Skeletal muscle satellite cell (primary cell): ENCODE measurements around the gene RNU1-3.
"Not testable (repeated sequence)": the region's sequence is repeated elsewhere in the genome, so short reads cannot be mapped to it uniquely, and the experiment has no call there.

Source experiments
- H3K27me3 ChIP-seq: 2 replicates; pipeline ENCODE4 v1.7.0; 2013; ENCODE audit warnings: low read length; ENCODE audit not compliant: control insufficient read depth, insufficient read depth
- H3K36me3 ChIP-seq: 2 replicates; pipeline ENCODE4 v1.7.0; 2013; ENCODE audit warnings: mild to moderate bottlenecking, control low read depth, low read length; ENCODE audit not compliant: insufficient read depth
- H3K4me1 ChIP-seq: 2 replicates; pipeline ENCODE4 v1.7.0; 2013; ENCODE audit warnings: low read length; ENCODE audit not compliant: control insufficient read depth, insufficient read depth
- H3K4me2 ChIP-seq: 2 replicates; pipeline ENCODE4 v1.7.0; 2013; ENCODE audit warnings: mild to moderate bottlenecking, low read length
- H3K4me3 ChIP-seq: 2 replicates; pipeline ENCODE4 v1.7.0; 2013; ENCODE audit warnings: low read length
- H3K9ac ChIP-seq: 2 replicates; pipeline ENCODE4 v1.7.0; 2013; ENCODE audit warnings: mild to moderate bottlenecking, low read depth, low read length, moderate library complexity
- H3K9me3 ChIP-seq: replicated peaks from 2 replicates; pipeline ENCODE4 v1.7.0; 2013; ENCODE audit warnings: mild to moderate bottlenecking, control low read depth, low read length

RNU1-3 gene

DNA sequence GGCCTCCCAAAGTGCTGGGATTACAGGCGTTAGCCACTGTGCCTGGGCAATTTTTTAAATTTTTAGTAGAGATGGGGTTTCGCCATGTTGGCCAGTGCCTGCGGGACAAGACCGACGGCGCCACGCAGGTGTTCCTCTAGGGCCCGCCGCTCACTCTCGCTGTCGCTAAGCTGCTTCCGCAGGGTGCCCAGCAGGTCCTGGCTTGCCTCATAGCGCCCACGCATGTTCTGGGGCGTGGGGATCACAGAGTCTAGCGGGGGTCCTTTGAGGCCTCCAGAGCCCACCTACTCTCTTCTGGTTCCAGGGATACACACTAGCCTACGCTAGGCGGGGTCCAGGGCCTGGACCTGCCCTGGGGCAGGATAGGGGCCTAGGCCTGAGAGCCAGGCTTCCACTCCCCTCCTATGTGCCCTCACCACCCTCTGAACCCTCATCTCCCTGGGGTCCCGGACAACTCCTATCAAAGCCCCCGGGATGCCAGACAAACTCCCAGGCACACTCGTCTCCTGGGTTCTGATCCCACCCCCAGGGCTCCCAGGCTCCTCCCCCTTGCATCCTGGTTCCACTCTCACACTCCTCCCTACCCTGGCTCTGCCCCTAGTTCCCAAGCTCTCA, 36.7 kb downstream of the RNU1-3 start:
- H3K9ac ChIP-seq, H3K4me1 ChIP-seq, H3K9me3 ChIP-seq, H3K4me3 ChIP-seq, H3K27me3 ChIP-seq, H3K4me2 ChIP-seq: not testable (repeated sequence)
- peaks cover 54% of the 10 kb centered on the region for H3K36me3 ChIP-seq

DNA sequence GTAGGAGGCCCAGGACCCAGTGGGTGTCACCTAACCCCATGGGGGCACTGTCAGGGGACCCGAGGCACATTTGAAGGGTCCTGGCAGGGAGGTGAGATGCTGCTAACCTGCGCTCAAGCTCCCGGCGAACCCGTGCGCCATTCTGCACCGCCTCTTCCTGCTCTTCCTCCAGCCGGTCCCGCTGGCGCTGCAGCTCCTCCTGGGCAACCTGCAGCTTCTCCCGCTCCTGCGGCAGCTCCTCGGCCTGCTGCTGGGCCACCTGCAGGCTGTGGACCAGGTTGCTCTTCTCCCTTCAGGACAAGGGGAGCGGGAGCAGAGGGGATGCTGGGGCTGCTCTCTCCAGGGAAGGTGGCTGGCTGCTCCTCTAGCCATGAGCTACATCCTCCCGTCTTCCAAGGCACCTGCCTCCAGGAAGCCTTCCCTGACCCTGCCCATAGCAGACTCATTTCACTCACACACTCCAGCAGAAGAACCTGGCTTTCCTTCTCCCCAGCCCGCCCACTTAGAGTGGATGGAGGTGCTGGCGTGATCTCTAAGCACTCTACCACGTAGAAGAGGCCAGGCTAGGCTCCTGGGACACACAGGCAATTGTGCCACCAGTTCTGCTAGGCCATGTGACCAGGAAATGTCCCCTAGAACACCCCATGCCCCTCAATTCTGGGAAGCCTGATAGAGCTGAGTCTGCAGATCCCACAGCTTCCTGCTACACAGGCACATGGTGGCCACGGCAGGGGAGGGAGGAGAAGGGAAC, 38.2 kb downstream of the RNU1-3 start:
- Histone ChIP-seq H3K4me3 (no peak overlapping the region), H3K9ac (no peak overlapping the region), H3K9me3 (no peaks in the 10 kb centered on the region), H3K36me3 (peaks cover 52% of the 10 kb centered on the region), H3K27me3 (no peaks in the 10 kb centered on the region), H3K4me1 (peaks cover 6% of the 10 kb centered on the region), H3K4me2 (no peak overlapping the region)

DNA sequence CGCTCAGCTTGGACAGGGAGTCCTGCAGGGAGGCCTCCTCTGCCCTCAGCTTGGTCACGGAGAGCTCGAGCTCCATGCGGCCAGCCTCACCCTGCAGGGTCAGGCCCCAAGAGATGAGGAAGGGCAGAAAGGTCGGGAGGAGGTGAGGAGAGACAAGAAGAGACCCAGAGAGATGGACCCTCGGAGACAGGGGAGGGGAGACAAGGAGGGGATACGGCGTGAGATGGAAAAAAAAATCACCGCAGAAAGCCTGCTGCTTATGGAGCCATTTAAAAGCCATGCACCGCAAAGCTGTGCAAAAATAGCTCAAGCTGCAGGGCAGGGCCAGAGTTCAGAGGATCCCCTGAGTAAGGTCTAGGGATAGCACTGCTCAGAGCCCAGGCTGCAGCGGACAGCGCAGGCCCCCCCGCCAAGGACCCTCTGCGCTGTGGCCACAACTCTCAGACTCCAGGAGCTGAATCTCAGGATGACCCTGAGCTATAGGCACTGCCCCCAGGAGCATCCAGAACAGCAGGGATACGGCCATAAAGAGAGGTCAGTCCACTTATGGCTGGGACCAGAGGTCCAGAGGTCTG, 40.3 kb downstream of the RNU1-3 start:
- H3K27me3 ChIP-seq, H3K4me2 ChIP-seq, H3K4me3 ChIP-seq, H3K9me3 ChIP-seq, H3K9ac ChIP-seq: not testable (repeated sequence)
- Histone ChIP-seq H3K4me1 (peaks cover 13% of the 10 kb centered on the region), H3K36me3 (peaks cover 40% of the 10 kb centered on the region)

DNA sequence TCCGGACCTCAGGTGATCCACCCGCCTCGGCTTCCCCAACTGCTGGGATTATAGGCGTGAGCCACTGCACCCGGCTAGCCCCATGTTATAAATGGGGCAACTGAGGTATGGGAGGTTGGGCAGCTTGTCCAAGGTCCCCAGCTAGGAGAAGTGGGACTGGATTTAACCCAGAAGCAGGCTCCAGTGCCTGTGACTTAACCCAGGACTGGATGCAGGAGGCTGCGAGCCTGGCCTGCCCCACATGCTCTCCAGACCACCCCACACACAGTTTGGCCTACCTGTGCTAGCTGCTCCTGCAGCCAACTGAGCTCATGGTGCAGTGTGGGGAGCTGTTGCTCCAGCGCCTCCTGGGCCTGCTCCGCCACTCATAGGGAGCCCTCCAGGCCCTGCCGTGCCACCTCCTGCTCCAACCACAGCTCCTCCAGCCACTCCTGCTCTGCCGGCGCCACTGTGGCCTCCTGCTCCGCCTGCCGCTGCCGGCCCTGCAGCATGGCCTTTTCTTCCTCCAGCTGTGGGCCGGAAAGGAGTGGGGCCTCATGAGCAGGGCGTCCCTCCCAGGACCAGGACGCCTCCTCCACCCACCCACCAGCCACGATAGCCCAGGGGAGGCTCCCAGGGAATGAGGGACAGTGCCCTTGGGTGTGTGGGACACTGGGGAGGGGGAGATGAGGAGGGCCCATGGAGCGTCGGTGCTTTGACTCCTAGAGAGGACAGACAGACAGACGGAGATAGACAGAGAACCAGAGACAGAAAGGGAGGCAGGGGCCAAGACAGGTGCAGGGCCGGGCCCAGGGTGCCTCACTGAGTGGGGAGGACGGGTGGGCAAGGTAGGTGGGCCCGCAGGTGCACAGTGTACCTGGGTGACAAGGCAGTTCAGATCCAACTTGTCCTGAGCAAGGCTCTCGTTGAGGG, 41.0 kb downstream of the RNU1-3 start:
- Histone ChIP-seq H3K9me3 (no peaks in the 10 kb centered on the region), H3K27me3 (no peaks in the 10 kb centered on the region), H3K4me1 (peaks cover 13% of the 10 kb centered on the region), H3K4me2 (no peak overlapping the region), H3K4me3 (no peak overlapping the region), H3K9ac (no peak overlapping the region), H3K36me3 (peaks cover 37% of the 10 kb centered on the region)

DNA sequence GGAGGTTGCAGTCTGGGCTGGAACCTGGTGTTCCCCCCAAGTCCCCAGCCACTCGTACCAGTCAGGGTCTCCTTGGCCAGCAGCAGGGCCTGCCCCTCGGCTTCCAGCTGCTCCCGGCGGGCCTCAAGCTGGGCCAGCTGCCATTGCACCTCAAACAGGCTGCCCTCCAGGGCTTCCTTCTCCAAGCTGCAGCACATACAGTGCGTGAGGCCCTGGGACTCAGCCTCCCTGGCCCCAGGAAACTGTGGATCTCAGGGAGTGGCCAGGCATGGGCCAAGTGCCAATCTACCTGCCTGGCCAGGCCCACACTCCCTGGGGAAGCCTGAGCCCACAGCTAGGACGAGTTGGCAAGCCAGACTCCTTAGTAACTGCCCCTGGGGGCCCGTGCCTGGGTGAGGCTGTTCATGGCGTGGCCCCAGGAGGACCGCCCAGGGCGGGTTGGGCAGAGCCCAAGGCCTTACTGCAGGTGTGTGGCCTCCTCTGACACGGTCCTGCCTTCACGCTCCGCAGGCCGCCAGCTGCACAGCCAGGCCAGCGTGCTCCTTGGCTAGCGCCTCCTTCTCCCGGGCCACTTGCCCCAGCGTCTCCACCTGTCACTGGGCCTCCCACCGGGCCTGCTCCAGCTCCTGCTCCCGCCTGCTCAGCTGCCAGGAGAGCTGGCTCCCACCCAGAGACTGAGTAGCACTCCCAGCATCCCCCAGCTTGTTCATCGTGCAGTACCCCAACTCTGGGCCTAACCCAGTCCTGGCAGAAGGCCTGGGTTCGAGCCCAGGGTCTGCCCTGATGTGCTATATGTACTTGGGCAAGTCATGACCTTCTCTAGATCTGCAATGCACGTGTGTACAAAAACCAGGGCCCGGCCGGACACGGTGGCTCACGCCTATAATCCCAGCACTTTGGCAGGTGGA, 42.7 kb downstream of the RNU1-3 start:
- H3K9me3 ChIP-seq, H3K27me3 ChIP-seq: not testable (repeated sequence)
- peaks cover 30% of the 10 kb centered on the region for H3K36me3 ChIP-seq

DNA sequence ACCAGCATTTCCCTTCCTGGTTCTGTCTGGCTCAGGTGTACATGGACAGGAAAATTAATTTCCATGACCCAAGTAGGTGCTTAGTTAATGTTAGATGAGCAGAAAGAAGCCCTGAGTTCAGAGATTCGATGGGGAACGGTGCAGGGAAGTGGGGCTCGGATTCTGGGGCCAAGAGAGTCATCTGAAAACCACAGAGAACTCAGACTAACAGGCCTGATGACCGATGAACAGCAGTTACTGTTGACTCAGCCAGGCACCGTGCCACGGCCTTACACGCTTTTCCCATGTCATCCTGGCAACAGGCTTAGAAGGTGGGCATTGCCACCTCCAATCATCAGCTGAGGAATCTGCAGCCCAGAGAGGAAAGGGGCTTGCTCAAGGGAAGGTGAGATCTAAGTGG, 43.4 kb downstream of the RNU1-3 start:
- H3K4me1 ChIP-seq: peaks cover 13% of the 10 kb centered on the region
- H3K9me3 ChIP-seq, H3K4me3 ChIP-seq, H3K4me2 ChIP-seq, H3K27me3 ChIP-seq, H3K9ac ChIP-seq: not testable (repeated sequence)
- peaks cover 28% of the 10 kb centered on the region for H3K36me3 ChIP-seq

More for the DNA sequence above, 42.7 kb downstream of the RNU1-3 start:
- H3K4me2 ChIP-seq, H3K9ac ChIP-seq, H3K4me3 ChIP-seq: not testable (repeated sequence)
- peaks cover 13% of the 10 kb centered on the region for H3K4me1 ChIP-seq

DNA sequence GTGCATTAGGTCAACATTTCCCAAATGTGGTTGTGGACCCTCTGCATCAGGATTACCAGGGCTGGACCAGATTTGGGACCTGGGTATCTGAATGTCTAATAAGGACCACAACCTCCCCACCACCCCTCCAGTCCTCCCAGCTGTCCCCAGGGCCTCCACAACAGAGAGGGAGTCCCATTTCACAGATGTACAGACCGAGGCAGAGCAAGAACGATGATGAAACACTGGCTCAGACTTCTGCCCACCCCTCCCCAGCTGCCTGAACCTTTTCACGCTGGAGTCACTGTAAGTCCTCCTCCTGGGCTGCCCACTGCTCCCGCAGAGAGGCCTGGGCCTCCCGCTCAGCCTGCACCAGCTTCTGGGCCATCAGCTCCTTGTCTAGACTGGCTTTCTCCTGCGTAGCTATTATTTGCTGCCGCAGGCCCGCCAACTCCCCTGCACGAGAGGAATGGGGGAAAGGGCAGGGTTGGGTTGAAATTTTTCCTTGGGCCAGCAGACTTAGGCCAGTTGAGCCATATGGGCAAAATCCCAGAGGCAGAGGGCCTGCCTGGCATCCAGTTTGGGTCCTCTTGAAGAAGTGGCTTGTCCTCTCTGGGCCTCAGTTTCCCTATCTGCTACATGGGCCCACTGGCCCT, 45.0 kb downstream of the RNU1-3 start:
- H3K9me3 ChIP-seq, H3K9ac ChIP-seq, H3K27me3 ChIP-seq, H3K4me2 ChIP-seq, H3K4me3 ChIP-seq: not testable (repeated sequence)
- peaks cover 13% of the 10 kb centered on the region for H3K4me1 ChIP-seq
- peaks cover 26% of the 10 kb centered on the region for H3K36me3 ChIP-seq

DNA sequence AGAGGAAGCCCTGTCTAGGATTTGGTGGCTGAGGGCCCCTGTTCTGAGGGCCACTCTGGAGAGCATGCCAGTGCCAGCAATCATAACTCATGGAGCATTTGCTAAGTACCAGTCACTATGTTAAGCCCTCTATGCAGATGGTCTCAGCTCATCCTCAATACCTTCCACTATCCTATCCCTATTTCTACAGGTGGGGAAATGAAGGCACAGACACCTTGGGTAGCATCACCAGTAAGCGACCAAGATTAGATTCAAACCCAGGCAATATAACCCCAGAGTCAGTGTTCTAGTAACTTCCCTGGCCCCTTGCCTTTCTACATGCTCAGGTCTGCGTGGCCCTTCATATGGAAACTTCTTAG, 45.5 kb downstream of the RNU1-3 start:
- H3K4me3 ChIP-seq: no peak overlapping the region
- peaks cover 26% of the 10 kb centered on the region for H3K36me3 ChIP-seq
- peaks cover 13% of the 10 kb centered on the region for H3K4me1 ChIP-seq
- H3K9me3 ChIP-seq: no peaks in the 10 kb centered on the region
- no peaks in the 10 kb centered on the region for H3K27me3 ChIP-seq
- no peak overlapping the region for H3K4me2 ChIP-seq
- no peak overlapping the region for H3K9ac ChIP-seq

DNA sequence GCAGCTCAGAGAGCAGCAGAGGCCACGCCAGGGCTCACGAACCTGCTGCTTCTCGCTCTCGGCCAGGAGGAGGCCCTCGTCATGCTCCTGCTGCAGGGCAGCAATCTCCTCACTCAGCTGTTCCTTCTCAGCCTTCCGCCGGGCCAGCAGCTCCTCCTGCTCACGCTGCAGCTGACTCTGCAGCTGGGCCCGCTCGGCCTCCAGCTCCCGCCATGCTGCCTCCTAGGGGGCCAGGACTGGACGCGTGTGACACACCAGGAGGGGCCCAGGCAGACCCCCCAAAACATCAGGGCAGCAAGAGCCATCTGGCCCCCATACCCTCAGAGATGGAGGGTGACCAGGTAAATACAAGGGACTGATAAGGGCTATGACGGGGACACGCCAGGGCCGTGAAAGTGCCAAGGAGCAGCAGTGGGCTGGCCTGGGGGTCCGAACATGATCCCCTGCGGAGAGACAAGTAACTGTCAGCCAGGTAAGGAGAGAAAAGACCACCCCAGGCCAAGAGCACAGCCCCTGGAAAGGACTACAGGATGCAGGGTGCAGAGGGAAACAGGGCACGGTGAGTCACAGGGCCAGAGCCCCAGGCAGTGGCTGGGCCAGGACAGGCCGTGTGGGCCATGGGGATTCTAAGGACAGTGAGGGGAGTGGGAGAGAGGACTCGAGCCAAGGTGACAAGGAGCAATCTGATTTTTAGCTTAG, 46.8 kb downstream of the RNU1-3 start:
- H3K4me3 ChIP-seq, H3K27me3 ChIP-seq, H3K4me2 ChIP-seq, H3K9me3 ChIP-seq, H3K9ac ChIP-seq: not testable (repeated sequence)
- peaks cover 19% of the 10 kb centered on the region for H3K36me3 ChIP-seq
- H3K4me1 ChIP-seq: peaks cover 13% of the 10 kb centered on the region

DNA sequence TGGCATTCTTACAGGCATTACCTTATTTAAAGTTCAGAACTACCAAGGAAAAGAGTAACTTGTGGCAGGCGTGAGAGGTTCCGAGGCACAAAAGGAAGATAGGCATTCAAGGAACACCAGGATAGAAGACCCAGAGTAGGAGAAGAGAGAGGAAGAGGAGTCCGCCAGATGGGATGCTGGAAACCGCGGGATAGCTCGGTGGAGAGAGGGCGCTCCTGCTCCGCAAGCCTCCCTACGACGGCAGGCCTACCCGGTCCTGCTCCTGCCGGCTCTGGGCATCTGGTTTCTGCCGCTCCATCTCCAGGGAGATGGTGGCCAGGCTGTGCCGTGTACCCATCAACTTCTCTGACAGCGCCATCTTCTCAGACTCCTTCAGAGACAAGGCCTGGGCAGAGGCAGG, 48.0 kb downstream of the RNU1-3 start:
- no peaks in the 10 kb centered on the region for H3K27me3 ChIP-seq
- no peaks in the 10 kb centered on the region for H3K9me3 ChIP-seq
- H3K4me2 ChIP-seq: no peak overlapping the region
- no peak overlapping the region for H3K9ac ChIP-seq
- H3K4me1 ChIP-seq: peaks cover 11% of the 10 kb centered on the region
- H3K36me3 ChIP-seq: peaks cover 13% of the 10 kb centered on the region
- no peak overlapping the region for H3K4me3 ChIP-seq
